Stimulated activated CD8-positive, alpha-beta memory T cell treated with anti-CD3 and anti-CD28 coated beads, Interleukin-12 subunit alpha, Interleukin-12 subunit beta, amount 100 ng/mL, for 4 hours (primary cell): ENCODE results near the gene ARHGEF4.

ENCODE experiments used
- DNase-seq: peaks from one replicate; pipeline ENCODE4 v3.0.0-alpha.2; 2020; ENCODE audit warnings: low read depth

Gene ARHGEF4

DNA sequence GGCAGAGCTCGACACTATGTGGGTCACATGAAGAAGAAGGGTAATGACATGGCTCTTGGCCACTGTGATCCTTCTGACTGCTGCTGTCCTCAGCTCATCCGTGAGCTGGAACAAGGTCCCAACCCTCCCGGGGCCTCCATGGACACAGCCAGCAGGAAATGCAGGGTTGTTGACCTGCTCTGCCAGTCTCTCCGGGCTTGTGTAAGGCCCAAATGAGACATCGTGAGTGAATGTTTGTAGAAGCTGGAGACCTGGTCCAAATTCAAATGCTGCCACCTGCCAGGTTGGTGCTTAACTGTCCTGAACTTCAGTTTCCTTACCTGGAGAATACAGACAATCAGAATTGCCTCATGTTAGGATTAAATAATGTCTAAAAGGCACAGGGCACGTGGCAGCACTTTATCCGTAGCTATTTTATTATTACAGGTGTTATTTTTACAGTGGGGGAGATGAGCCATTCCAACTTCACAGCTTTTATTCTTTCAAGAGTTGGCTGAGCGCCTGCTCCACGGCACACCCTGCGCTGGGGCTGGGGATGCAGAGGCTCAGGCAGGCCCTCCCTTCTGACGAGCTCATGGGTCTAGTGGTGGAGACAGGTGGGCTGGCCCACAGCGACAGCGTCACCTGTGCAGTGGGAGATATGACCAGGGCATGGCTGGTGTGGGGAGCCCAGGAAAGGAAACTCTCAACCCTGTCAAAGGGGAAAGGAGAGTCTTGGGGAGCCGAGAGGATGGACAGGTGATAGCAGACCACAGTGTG is 15.1 kb downstream of the ARHGEF4 start:
- no peak for DNase-seq

DNA sequence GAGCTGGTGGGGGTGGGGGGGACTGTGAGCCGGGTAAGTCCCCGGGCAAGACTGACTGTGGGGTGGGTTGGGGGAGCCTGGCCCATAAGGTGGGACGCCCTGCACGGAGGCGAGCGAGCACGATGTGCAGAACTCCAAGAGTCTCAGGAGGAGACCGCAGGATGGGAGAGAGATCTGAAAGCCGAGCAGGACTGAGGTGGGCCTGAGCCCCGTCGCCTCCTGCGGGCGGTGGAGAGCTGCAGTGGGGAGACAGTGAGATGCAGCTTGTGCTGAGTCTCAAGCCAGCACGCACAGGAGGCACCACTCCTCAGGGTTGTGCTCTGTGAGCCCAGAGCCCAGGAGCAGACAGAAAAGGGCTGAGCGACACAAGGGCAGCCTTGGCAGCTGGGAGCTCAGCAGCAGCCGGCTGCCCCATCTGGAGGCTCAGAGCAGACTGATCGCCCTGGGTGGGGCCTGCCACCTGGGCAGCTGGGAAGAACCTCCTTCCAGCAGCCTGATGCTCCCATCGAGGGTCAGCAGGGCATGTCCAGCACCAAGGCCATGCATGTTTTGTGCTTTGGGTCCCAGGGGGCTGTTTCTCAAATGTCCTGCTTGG is 15.9 kb downstream of the ARHGEF4 start:
- DNase-seq, result no peak

DNA sequence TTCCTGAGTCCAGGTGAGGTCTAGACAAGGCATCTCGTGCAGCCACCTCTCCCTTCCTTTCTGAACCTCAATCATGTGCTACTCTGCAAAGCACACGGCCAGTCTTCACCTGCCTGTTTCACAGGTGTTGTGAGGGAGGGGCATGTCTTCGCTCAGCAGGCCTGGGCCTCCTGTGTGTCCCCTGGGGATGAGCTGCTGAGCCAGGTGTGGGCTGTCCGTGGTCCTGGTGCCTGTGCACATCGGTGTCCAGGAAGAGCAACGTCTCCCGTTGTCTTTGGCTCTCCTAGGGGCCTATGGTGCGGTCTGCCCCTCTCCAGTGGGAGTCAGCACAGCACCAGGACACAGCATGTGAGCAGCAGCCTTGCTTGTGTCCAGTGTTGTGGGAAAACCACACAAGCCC is 16.7 kb downstream of the ARHGEF4 start:
- no peak for DNase-seq

DNA sequence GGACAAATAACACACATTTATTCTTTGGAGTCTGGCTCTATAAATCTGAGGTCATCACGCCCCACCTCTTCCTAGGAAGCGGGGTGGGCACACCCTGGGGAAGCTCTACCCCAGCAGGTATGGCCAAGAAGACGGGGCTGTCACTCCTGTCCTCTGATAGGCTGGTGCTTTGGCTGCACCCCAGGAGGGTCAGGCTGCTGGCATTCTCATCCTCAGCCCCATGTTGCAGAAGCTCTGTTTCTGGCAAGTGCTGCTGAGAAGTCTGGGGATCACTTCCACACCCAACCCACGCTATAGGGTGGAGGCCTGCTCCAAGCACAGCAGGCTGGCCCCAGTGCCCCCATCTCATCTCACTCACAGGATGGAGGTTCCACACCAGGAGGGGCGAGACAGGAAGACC is 17.6 kb downstream of the ARHGEF4 start:
- no peak for DNase-seq

DNA sequence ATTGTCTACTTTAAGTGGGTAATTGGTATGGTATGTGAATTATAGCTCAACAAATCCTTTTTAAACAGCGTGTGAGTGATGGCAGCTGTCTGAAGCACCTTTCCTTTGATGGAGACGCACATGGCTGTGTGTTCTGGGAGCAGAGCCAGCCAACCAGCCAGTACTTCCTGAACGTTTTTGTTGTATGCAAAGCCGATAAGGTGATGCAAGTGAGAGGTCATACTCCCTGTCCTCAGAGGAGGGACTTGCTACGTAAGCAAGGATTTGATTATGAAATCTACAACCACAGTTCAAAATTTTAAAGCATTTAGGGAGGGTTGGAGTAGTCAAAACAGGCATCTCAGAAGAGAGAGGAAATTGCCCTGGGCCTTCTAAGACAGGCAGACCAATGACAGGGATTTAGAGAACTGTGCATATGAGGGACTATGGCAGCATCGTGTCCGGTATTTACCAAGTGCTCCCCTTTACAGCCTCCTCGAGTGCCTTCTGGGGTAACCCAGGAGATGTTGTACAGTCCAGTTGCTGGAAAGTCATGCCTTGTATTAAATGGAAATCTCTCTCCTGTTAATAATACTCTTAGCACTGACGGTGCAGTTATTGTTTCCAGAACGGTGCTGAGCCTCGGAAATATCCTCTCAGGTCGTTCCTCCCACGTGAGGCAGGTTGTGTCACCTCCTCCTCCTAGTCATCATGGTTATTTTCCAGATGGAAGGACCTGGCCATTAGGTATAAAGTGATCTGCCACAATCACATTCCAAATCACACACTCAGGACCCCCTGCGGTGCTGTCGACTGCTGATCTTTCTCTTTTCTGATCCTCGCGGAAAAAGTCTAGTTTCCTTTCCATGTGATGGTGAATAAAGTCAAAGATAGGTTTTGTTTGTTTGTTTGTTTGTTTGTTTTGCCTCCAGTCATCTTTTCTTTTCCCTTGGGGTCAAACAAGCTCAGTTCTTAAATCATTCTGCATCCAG is 28.4 kb downstream of the ARHGEF4 start:
- DNase-seq, result no peak

DNA sequence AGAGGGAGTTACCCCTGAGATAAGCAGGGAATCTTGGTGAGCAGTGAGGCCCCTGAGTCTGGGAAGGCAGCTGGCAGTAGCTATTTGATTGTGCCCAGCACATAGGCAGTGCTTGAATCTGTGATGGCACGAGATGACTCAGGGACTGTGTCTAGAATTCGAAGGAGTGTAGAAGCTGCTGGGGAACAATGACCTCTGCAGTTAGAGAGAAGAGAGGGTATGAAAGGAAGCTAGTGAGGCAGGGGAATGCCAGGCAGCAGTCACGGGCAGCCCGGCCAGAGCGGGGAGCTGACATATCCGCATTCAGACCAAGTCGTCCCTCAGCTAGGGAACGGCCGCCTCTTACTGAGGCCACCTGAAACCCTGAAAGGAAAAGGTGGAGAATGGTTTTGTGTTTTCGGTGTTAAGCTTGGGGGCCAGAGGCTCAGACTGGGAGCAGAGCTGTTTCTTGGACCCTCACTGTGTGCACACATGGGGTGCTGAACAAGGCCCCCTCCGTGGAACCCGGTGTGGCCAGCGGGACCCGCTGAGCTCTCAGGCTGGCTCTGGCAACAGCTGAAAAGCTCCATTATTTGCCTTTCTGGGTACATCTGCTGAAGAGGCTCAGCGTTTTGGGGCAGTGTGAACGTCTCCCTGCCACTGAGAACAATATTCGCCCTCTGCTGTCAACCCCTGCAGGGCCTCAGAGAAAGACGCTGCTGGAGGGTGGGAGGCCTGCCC is 32.9 kb downstream of the ARHGEF4 start:
- no peak for DNase-seq

DNA sequence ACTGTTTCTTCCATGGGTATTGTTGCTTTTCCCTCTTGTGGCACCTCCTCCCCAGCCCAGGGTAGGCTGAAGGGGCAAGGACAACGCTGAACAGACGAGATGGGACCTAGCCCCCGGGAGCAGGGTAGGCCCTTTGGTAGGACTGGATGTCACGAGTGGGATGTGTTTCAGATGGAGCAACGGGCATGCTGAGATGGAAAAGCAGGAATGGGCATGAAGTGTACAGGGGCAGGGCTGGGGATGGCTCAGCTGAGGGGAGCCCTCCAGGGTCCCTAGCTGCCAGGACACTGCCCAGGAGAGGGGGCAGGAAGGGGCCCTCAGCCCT is 33.4 kb downstream of the ARHGEF4 start:
- DNase-seq, result no peak

DNA sequence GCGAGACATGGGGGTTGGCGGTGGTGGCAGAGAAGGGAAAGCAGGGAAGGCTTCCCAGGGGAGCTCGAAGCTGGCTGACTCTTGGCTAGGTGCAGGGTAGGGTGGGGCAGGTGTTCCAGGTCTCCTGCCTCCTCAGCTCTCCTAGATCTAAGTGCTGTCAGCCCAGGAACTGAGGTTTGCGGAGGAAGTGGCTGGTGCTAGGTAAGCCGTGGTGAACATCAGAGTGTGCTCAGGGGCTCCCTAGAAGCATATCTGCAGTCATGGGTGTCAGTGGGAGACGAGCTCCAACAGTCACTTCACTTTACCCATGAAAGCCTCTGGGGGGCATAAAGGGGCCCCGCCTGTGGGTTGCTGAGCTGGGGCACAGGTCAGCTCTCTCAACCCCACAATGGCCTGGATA is 34.1 kb downstream of the ARHGEF4 start:
- no peak for DNase-seq

DNA sequence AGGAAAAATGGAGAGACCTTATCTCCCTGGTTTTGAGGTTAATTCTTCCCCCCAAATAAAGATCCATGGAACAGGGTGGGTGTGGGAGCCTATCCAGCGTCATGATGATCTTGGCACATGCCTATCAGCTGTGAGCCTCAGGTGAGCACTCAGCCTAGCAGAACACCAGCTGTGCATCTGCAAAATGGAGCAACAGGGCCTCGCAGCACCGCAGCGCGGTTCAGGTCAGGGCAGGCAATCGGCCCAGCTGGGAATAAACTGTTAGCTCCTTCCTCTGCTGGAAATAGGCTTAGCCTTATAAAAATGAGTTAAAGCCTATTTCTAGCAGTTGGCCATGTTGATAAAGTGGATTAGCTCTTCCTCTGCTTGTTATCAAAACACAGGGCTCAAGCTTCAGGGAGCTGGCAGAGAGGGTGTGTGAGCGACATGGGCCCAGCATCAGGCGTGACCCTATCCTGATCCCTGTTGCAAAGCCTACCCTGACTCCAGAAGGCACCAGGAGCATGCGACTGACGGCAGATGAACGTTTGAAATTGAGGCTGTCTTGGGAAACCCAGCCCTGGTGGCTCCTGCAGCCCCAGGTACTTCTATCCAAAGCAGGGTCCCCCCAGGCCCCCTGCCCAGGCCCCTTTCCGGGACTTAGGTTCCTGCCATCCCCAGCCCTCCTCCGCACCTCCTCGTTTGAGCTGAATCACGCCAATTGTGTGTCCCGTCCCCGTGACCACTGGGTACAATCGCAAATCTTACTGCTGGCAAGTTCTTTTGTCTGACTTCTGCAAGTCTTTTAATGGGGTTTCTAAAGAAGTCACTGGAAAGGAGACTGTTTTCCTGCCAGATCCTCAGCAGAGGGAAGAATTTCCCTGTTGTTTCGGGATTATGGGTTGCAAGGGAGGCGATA is 35.4 kb downstream of the ARHGEF4 start:
- DNase-seq, result no peak

DNA sequence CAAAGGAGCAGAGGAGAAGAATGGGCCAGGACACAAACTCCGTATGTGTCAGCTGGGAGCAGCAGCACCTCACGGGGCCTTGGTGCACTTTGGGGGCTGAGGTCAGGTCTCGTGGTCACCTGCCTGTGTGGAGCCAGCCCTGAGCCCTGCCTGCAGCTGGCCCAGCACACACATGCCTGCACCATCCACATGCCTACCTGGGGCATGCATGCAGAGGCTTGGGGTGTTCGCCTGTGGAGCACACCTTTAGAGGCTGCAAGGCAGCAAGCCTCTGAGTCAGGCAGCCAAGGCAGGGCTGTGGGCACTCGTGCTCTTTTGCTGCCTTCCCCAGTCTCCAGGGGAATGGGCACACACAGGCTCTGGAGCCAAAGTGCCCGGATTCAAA is 36.0 kb downstream of the ARHGEF4 start:
- no peak for DNase-seq

DNA sequence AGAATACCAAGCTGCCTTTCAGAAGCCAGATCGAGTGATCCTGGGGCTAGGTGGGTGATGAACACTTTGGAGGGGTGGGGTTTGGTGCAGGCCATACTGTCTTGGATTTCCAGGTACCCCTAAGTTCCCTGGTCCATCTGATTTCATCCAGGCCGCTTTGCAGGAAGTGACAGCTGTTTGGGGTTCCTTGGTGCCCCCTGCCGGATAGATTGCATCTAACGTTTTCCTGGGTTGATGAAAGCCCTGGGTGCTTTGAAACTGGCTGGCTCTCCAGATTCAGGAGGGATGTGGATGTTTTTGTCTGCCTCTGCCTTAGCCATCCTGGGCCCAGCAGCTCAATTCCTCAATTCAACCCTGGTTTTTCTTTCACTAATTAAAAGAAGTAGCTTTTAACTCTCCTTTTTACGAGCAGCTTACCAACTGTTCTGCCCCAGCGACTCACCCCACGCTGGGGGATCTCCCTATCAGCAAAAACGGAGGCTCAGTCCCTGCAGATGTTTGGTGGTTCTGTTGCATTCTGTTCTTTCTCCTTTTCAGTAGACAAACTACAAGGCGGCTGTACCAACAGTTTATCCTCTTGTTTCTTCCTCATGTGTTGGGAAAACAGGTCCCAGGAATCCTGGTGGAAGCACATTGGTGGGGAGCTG is 37.1 kb downstream of the ARHGEF4 start:
- peak; percentile 36 for DNase-seq

DNA sequence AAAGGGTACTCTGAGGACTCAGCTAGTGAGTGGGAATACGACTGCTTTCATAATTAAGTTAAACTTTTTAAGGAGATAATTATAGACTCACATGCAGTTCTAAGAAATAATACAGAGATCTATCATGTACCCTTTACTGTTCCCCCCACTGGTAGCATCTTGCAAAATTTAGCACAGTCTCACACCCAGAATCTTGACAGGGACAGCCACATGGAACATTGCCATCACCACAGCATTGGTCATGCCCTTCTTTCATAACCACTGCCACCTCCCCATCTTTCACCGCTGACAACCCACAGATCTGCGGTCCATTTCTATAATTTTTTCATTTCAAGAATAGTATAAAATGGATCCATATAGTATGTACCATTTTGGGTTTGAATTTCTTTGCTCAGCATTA is 37.8 kb downstream of the ARHGEF4 start:
- no peak for DNase-seq

DNA sequence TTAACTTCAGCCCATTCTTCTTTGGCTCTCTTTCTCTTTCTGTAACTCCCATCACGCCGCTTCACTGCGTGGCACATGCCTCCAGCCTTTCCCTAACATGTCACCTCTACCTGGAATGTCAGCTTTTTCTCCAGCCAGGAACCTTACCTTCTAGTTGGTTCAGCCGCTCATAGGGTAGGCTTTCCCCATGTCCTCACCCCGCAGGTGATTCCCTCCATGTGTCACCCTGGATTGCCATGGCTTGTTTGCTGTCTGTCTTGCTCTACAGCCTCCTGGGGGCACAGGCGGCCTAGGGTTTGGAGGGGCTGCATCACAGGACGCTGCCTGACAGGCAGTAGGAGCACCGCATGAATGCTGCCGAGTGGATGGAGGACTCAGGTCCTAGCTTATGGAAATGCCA is 39.2 kb downstream of the ARHGEF4 start:
- DNase-seq, result no peak

DNA sequence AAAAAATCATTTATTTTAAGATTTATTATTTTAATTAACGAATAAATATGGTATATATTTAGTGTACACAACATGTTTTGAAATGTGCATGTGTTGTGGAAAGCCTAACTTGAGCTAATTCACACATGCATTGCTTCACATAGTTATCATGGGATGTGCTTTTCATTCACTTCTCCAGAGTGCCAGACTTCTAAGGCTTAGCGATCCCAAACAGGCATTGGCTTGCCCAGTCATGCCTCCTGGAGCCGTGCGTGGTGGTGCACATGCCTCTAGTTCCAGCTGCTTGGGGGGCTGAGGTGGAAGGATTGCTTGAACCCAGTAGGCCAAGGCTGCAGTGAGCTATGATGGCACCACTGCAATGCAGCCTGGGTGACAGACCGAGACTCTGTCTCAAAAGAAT is 40.5 kb downstream of the ARHGEF4 start:
- DNase-seq, result no peak

DNA sequence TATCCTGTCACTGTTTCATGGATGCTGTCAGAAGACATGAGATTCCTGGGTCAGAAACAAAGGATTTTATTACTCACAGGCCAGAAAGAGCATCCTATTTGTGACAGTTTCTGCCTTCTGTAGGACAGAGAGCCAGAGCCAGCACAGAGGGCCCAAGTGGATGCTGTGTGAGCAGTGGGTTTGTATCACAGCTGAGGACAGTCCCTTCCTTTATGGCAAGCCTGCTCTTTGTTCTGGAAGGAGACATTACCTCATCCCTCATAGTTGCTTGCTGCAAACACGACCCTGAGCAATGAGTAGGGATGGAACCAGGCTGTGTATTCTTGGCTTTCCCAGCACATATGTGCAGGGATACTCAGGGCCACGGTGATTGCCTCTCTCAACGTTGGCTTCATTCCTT is 41.6 kb downstream of the ARHGEF4 start:
- no peak for DNase-seq

DNA sequence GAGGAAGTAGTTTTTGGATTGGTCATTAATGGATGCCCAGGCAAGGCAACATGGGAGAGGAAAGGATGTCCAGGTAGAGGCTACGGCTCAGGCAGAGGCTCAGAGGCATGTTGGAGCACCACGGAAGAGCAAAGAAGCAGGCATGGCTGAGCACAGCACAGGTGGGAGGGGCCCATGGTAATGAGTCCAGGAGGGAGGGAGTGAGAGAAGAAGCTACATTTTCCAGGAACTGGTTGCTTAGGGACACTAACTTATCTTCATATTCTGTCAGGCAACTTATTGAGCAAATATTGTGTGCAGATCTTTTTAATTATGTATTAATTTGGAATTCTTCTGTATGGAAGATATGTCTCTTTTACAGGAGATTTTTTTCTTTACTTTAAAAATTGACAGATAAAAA is 42.2 kb downstream of the ARHGEF4 start:
- DNase-seq, result no peak

DNA sequence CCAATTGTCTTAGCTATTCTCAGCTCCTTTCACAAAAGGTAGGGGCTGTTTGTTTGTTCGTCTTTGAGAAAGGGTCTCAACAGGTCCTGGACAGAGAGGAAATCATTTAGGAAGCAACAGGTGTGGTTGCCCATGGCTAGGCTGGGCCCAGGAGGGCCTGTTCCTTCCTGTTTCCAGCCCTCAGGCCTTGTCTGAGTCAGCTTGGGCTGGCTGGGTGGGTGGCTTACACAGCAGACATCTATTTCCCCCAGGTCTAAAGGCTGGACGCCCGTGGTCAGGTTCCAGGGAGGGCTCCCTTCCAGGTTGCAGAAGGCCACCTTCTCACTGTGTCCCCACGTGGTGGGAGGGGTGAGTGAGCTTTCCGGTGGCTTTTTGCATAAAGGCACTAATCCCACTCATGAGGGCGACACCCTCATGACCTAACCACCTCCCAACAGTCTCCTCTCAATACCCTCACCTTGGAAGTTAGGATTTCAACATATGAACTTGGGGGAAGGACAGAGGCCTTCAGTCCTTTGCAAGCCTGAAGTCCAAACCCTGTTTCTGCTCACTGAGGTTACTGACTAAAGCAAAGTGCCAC is 45.5 kb downstream of the ARHGEF4 start:
- no peak for DNase-seq

DNA sequence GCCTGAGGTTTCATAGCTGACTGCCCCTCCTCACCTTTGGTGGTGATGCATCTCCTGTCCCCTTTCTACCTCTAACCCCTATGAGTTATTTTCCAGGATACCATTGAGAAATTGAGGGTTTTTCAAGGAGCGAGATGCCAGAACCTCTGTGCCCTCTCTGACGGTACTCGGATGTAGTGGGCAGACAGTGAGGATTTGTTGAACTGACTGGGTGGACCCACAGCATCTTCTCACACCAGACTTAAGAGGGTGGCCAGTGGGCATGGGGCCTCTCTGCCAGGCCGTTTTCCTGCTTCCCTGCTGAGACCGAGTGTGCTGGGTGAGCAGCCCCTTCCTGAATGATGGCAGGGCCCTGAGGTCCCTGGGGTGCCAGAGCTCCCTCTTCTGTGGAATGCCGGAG is 46.3 kb downstream of the ARHGEF4 start:
- no peak for DNase-seq

DNA sequence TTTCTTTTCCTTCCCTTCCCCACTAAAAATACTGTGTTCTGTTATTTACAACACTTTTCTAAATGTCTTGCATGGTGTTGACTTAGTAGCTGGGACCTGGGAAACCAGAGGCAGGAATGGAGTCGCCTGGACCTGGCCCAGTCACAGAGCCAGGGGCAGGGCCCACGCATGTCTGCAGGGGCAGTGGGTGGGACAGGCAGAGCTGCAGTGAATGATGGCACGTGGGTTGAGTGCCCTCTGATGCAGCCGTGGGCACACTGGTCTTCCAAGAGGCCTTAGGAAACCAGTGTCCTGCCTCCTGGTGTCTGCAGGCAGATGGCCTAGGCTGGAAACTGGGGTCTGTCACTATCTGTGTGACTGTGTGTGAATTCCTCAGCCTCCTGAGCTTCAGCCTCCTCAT is 46.8 kb downstream of the ARHGEF4 start:
- no peak for DNase-seq

DNA sequence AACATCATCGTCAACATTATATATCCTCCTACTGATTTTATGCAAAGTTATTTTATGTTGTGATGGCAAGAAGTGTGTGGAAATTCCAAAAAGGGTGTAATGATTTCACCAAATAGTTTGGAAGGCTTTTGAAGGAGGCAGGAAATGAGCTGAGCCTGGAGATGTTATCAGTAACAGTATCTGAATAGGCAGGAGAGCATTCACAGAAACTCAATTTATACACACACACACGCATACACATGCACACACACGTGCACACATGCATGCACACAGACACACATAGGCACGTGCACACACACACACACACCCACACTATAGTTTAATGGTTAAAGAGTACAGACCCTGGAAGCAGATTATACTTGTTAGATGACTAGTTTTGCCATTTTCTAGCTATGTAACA is 47.3 kb downstream of the ARHGEF4 start:
- no peak for DNase-seq

DNA sequence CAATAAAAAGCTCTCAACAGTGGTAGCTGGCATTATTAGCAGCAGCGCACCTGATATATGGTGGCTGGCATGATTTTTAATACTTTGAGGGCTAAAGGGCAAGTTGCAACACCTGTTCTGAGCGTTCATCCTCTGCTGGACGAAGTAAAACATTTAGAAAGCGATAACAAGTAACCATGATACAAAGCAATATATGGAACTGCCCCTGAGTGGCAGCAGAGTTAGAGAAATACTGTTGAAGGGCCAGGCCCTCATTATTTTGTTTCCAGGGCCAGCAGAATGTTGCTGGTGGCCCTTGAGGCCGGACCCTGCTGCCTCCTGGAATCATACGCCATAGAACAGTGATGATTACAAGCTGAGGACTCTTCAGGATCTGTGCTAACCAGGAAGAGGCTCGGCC is 47.8 kb downstream of the ARHGEF4 start:
- no peak for DNase-seq
